ENCODE results near the gene GALNTL6.

DNA sequence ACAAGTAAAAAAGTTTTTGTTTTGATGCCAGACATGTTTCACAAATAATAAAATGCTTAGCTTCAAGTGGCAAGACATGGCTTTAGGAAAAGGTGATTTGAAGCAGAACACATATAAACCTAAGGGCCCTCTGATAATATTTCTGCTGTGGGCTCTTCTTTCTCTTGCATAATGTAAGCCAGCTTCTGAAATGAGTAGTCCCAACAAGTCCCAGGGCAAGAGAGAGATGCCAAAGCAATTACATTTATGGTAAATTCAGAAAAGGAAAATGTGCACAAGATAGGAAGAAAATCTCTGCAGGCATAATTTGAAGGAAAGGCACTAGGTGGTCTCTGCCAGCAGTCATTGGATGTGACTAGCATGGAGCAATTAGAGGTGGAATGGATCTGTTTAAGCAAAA, 1184.7 kb downstream of the GALNTL6 start:
- TF ChIP-seq, protein P1, sequence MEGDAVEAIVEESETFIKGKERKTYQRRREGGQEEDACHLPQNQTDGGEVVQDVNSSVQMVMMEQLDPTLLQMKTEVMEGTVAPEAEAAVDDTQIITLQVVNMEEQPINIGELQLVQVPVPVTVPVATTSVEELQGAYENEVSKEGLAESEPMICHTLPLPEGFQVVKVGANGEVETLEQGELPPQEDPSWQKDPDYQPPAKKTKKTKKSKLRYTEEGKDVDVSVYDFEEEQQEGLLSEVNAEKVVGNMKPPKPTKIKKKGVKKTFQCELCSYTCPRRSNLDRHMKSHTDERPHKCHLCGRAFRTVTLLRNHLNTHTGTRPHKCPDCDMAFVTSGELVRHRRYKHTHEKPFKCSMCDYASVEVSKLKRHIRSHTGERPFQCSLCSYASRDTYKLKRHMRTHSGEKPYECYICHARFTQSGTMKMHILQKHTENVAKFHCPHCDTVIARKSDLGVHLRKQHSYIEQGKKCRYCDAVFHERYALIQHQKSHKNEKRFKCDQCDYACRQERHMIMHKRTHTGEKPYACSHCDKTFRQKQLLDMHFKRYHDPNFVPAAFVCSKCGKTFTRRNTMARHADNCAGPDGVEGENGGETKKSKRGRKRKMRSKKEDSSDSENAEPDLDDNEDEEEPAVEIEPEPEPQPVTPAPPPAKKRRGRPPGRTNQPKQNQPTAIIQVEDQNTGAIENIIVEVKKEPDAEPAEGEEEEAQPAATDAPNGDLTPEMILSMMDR (IDR thresholded peaks at IDR 0.05), result no peak
- TF ChIP-seq POLR2A (IDR thresholded peaks at IDR 0.05), result no peak
